Measurements from ENCODE around the gene SLC31A1. TPM values are rescaled to one million over a fixed set of nuclear protein-coding genes. Genes with fewer than 3 reads are reported as not detected.
"Not testable (repeated sequence)": the region's sequence is repeated elsewhere in the genome, so short reads cannot be mapped to it uniquely, and the experiment has no call there.

SLC31A1 gene
- polyA plus RNA-seq, 3 donors, result 6.4 to 13.7 (median 8.0) TPM

GRCh38 chr9:113249661-113250060 is 28.3 kb downstream of the SLC31A1 start:
- H3K27ac ChIP-seq (ENCODE audit: low read depth, low read length), result not testable (repeated sequence)
- 94 to 98% (median 98%) methylated on average over 2 of the region's 2 CpGs for WGBS, 3 donors

GRCh38 chr9:113250807-113251206 is 29.5 kb downstream of the SLC31A1 start:
- 74 to 94% (median 85%) methylated on average over 2 of the region's 2 CpGs for WGBS, 3 donors
- H3K27ac ChIP-seq (ENCODE audit: low read depth, low read length), result no peak overlapping the region

- H3K27ac ChIP-seq (ENCODE audit: low read depth, low read length), result no peak overlapping the region
- 97 to 100% (median 98%) methylated on average over 1 of the region's 1 CpG for WGBS, 3 donors
These were observed 33.6 kb downstream of the SLC31A1 start for GRCh38 chr9:113254991-113255390.

GRCh38 chr9:113255438-113255837 is 34.1 kb downstream of the SLC31A1 start:
- H3K27ac ChIP-seq (ENCODE audit: low read depth, low read length), result no peak overlapping the region
- 70 to 97% (median 76%) methylated on average over 6 of the region's 6 CpGs for WGBS, 3 donors

GRCh38 chr9:113257863-113258262 is 36.5 kb downstream of the SLC31A1 start:
- H3K27ac ChIP-seq (ENCODE audit: low read depth, low read length), result no peak overlapping the region
- WGBS, 3 donors, result 90 to 95% (median 91%) methylated on average over 3 of the region's 3 CpGs

- H3K27ac ChIP-seq (ENCODE audit: low read depth, low read length), result no peak overlapping the region
- WGBS, 3 donors, result 24 to 86% (median 86%) methylated on average over 1 of the region's 1 CpG
These were observed 36.9 kb downstream of the SLC31A1 start for GRCh38 chr9:113258282-113258681.

GRCh38 chr9:113261917-113262671 is 40.8 kb downstream of the SLC31A1 start:
- H3K27ac ChIP-seq (ENCODE audit: low read depth, low read length), result no peak overlapping the region
- 93 to 100% (median 94%) methylated on average over 1 of the region's 1 CpG for WGBS, 3 donors

GRCh38 chr9:113266174-113266573 is 44.8 kb downstream of the SLC31A1 start:
- no peak overlapping the region for H3K27ac ChIP-seq (ENCODE audit: low read depth, low read length)
- 91 to 93% (median 92%) methylated on average over 3 of the region's 3 CpGs for WGBS, 3 donors

GRCh38 chr9:113267911-113268566 is 46.7 kb downstream of the SLC31A1 start:
- WGBS, 3 donors, result 86 to 91% (median 87%) methylated on average over 4 of the region's 4 CpGs

GRCh38 chr9:113269355-113269754 is 48.0 kb downstream of the SLC31A1 start:
- H3K27ac ChIP-seq (ENCODE audit: low read depth, low read length), result no peak overlapping the region
- 89 to 93% (median 92%) methylated on average over 2 of the region's 2 CpGs for WGBS, 3 donors

More at GRCh38 chr9:113267911-113268566, 46.7 kb downstream of the SLC31A1 start:
- no peak overlapping the region for H3K27ac ChIP-seq (ENCODE audit: low read depth, low read length)

- no peak overlapping the region for H3K27ac ChIP-seq (ENCODE audit: low read depth, low read length)
- 87 to 93% (median 87%) methylated on average over 2 of the region's 2 CpGs for WGBS, 3 donors
These were observed 48.5 kb downstream of the SLC31A1 start for GRCh38 chr9:113269871-113270270.

GRCh38 chr9:113274474-113275156 is 53.3 kb downstream of the SLC31A1 start:
- 0 to 1% (median 1%) methylated on average over 15 of the region's 15 CpGs for WGBS, 3 donors
- H3K27ac ChIP-seq (ENCODE audit: low read depth, low read length), result peak overlapping the region; percentile 74

- 0 to 1% (median 0%) methylated on average over 62 to 63 of the region's 63 CpGs for WGBS, 3 donors
- peak within 1 kb of the TSS; percentile 90 for H3K27ac ChIP-seq (ENCODE audit: low read depth, low read length)
These were observed 54.1 kb downstream of the SLC31A1 start, which contains the start of the genes CDC26 and PRPF4 for GRCh38 chr9:113275157-113276131. Gene CDC26 (minus strand): TSS chr9:113275572. CDS start chr9:113272507, 3,065 bp downstream. Gene PRPF4 (plus strand): TSS chr9:113275658. CDS start chr9:113275744, 86 bp downstream.

- H3K27ac ChIP-seq (ENCODE audit: low read depth, low read length), result no peak overlapping the region
- WGBS, 3 donors, result 74 to 93% (median 82%) methylated on average over 4 of the region's 4 CpGs
These were observed 57.5 kb downstream of the SLC31A1 start for GRCh38 chr9:113278840-113279239.

GRCh38 chr9:113281356-113281755 is 60.0 kb downstream of the SLC31A1 start:
- no peak overlapping the region for H3K27ac ChIP-seq (ENCODE audit: low read depth, low read length)
- 97 to 99% (median 99%) methylated on average over 4 of the region's 4 CpGs for WGBS, 3 donors

GRCh38 chr9:113289091-113289490 is 67.7 kb downstream of the SLC31A1 start:
- H3K27ac ChIP-seq (ENCODE audit: low read depth, low read length), result no peak overlapping the region

GRCh38 chr9:113290052-113290607 is 68.8 kb downstream of the SLC31A1 start:
- H3K27ac ChIP-seq (ENCODE audit: low read depth, low read length), result no peak overlapping the region
- WGBS, 3 donors, result 91 to 96% (median 94%) methylated on average over 6 of the region's 6 CpGs

More at GRCh38 chr9:113289091-113289490, 67.7 kb downstream of the SLC31A1 start:
- 94 to 97% (median 95%) methylated on average over 2 of the region's 2 CpGs for WGBS, 3 donors
